ENCODE measurements around the gene ZPBP2.
"Not testable (repeated sequence)": the region's sequence is repeated elsewhere in the genome, so short reads cannot be mapped to it uniquely, and the experiment has no call there.

Gene ZPBP2

DNA sequence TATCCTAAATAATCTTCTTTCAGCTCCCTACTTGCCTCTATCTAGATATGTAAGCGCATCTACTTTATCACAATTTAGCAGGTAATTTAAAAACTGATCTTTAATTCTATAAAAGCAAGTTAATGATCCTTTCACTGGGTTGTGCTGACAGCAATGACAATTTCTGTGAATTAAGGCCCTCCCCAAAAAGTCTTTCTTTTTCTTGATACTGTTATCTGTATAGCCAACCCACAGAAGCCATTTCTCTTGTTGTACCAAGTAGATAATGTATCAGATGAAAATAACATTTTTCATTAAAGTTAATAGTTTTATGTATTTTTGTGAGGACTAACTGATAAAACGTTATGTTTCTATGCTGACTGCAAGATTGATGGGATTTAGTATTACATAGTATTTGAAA is 3.8 kb downstream of the ZPBP2 start:
- Histone ChIP-seq H3K36me3 (ENCODE audit: insufficient read depth, low read length) (no peaks in the 10 kb centered on the region), H3K4me2 (ENCODE audit: low read length) (peak overlapping the region; percentile 37), H3K27me3 (ENCODE audit: insufficient read depth, low read length) (no peaks in the 10 kb centered on the region), H3K9me2 (ENCODE audit: low read depth, low read length) (no peaks in the 10 kb centered on the region), H2AFZ (ENCODE audit: low read length) (peak overlapping the region; percentile 68), H3K4me3 (ENCODE audit: low read depth, low read length, poor library complexity, severe bottlenecking) (no peak overlapping the region), H3F3A (ENCODE audit: insufficient read depth, low read length) (no peaks in the 10 kb centered on the region; the same call in 1 of the 2 replicates), H4K20me1 (ENCODE audit: insufficient read depth, low read length) (no peaks in the 10 kb centered on the region), H3K9ac (ENCODE audit: low read length) (peak overlapping the region; percentile 48; the same call in 1 of the 2 replicates), H3K27ac (ENCODE audit: low read depth, low read length, poor library complexity, severe bottlenecking) (peak overlapping the region; percentile 74), H3K4me1 (ENCODE audit: insufficient read depth, low read length, severe bottlenecking) (peaks cover 46% of the 10 kb centered on the region), H3K9me3 (ENCODE audit: low read length) (no peaks in the 10 kb centered on the region), H3K79me2 (ENCODE audit: insufficient read depth, low read length) (no peaks in the 10 kb centered on the region)
- TF ChIP-seq, protein P1, sequence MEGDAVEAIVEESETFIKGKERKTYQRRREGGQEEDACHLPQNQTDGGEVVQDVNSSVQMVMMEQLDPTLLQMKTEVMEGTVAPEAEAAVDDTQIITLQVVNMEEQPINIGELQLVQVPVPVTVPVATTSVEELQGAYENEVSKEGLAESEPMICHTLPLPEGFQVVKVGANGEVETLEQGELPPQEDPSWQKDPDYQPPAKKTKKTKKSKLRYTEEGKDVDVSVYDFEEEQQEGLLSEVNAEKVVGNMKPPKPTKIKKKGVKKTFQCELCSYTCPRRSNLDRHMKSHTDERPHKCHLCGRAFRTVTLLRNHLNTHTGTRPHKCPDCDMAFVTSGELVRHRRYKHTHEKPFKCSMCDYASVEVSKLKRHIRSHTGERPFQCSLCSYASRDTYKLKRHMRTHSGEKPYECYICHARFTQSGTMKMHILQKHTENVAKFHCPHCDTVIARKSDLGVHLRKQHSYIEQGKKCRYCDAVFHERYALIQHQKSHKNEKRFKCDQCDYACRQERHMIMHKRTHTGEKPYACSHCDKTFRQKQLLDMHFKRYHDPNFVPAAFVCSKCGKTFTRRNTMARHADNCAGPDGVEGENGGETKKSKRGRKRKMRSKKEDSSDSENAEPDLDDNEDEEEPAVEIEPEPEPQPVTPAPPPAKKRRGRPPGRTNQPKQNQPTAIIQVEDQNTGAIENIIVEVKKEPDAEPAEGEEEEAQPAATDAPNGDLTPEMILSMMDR (IDR thresholded peaks at IDR 0.05; ENCODE audit: low read length), result no peak
- TF ChIP-seq EZH2 (IDR thresholded peaks at IDR 0.05; ENCODE audit: borderline replicate concordance, low read length), result no peak

DNA sequence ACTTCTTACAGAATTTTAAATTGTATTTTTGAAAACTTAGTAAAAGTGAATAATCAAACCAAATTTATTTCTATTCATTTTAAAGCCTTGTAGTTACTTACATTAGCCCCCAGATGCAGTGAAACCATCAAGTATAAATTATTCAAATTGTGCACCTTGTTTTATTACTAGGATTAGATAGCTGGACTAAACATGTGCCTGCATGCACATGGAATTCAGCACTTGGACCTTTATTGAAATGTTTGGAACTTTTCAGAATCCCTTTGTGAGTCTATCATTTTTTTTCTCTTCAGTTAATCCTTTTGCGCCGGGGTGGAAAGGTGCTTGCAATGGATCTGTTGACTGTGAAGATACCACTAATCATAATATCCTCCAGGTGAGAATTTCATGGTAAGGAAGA is 4.7 kb downstream of the ZPBP2 start:
- Histone ChIP-seq H2AFZ (ENCODE audit: low read length) (no peak overlapping the region), H4K20me1 (ENCODE audit: insufficient read depth, low read length) (no peaks in the 10 kb centered on the region), H3K4me1 (ENCODE audit: insufficient read depth, low read length, severe bottlenecking) (peaks cover 36% of the 10 kb centered on the region), H3F3A (ENCODE audit: insufficient read depth, low read length) (no peaks in the 10 kb centered on the region; the same call in 1 of the 2 replicates), H3K27ac (ENCODE audit: low read depth, low read length, poor library complexity, severe bottlenecking) (no peak overlapping the region), H3K9ac (ENCODE audit: low read length) (no peak overlapping the region), H3K9me2 (ENCODE audit: low read depth, low read length) (no peaks in the 10 kb centered on the region), H3K9me3 (ENCODE audit: low read length) (no peaks in the 10 kb centered on the region), H3K79me2 (ENCODE audit: insufficient read depth, low read length) (no peaks in the 10 kb centered on the region), H3K27me3 (ENCODE audit: insufficient read depth, low read length) (no peaks in the 10 kb centered on the region), H3K4me2 (ENCODE audit: low read length) (no peak overlapping the region), H3K4me3 (ENCODE audit: low read depth, low read length, poor library complexity, severe bottlenecking) (no peak overlapping the region), H3K36me3 (ENCODE audit: insufficient read depth, low read length) (no peaks in the 10 kb centered on the region)
- TF ChIP-seq EZH2 (IDR thresholded peaks at IDR 0.05; ENCODE audit: borderline replicate concordance, low read length), result no peak
- TF ChIP-seq, protein P1 (IDR thresholded peaks at IDR 0.05; ENCODE audit: low read length), result no peak

GRCh38 chr17:39886102-39886501 is 18.1 kb downstream of the ZPBP2 start:
- H3K9me2 ChIP-seq (ENCODE audit: low read depth, low read length); H2AFZ ChIP-seq (ENCODE audit: low read length); H3K27me3 ChIP-seq (ENCODE audit: insufficient read depth, low read length); H3K9ac ChIP-seq (ENCODE audit: low read length); H3K4me1 ChIP-seq (ENCODE audit: insufficient read depth, low read length, severe bottlenecking); H3K4me2 ChIP-seq (ENCODE audit: low read length); H3F3A ChIP-seq (ENCODE audit: insufficient read depth, low read length); H3K4me3 ChIP-seq (ENCODE audit: low read depth, low read length, poor library complexity, severe bottlenecking); H3K36me3 ChIP-seq (ENCODE audit: insufficient read depth, low read length); H4K20me1 ChIP-seq (ENCODE audit: insufficient read depth, low read length); H3K79me2 ChIP-seq (ENCODE audit: insufficient read depth, low read length); H3K9me3 ChIP-seq (ENCODE audit: low read length); H3K27ac ChIP-seq (ENCODE audit: low read depth, low read length, poor library complexity, severe bottlenecking): not testable (repeated sequence)

DNA sequence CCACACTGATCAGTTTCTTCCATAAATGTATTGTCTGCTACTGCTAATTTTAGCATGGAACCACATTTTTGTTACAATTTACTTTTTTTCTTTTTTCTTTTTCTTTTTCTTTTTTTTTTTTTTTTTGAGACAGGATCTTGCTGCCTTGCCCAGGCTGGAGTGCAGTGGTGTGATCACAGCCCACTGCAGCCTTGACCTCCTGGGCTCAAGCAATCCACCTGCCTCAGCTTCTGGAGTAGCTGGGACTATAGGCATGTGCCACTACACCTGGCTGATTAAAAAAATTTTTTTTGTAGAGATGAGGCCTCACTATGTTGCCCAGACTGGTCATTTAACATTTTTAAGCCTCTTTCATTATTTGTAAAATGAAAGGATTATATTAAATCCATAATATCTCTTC is 19.1 kb downstream of the ZPBP2 start:
- Histone ChIP-seq H2AFZ (ENCODE audit: low read length) (no peak overlapping the region), H3K9me3 (ENCODE audit: low read length) (no peaks in the 10 kb centered on the region), H3K4me1 (ENCODE audit: insufficient read depth, low read length, severe bottlenecking) (no peaks in the 10 kb centered on the region), H3K79me2 (ENCODE audit: insufficient read depth, low read length) (no peaks in the 10 kb centered on the region), H3K9me2 (ENCODE audit: low read depth, low read length) (no peaks in the 10 kb centered on the region), H3K36me3 (ENCODE audit: insufficient read depth, low read length) (no peaks in the 10 kb centered on the region), H3K27me3 (ENCODE audit: insufficient read depth, low read length) (no peaks in the 10 kb centered on the region), H3K4me2 (ENCODE audit: low read length) (no peak overlapping the region), H3F3A (ENCODE audit: insufficient read depth, low read length) (no peaks in the 10 kb centered on the region), H3K4me3 (ENCODE audit: low read depth, low read length, poor library complexity, severe bottlenecking) (no peak overlapping the region), H4K20me1 (ENCODE audit: insufficient read depth, low read length) (no peaks in the 10 kb centered on the region), H3K9ac (ENCODE audit: low read length) (no peak overlapping the region), H3K27ac (ENCODE audit: low read depth, low read length, poor library complexity, severe bottlenecking) (no peak overlapping the region)
- TF ChIP-seq EZH2 (IDR thresholded peaks at IDR 0.05; ENCODE audit: borderline replicate concordance, low read length), result no peak
- TF ChIP-seq, protein P1 (IDR thresholded peaks at IDR 0.05; ENCODE audit: low read length), result no peak

All from OCI-LY1 (cell line).